Measurements from ENCODE around the gene SEMA4A.

GRCh38 chr1:156149374-156150332, 3.7 kb upstream of the SEMA4A start:
- TF ChIP-seq CTCF (IDR thresholded peaks at IDR 0.05): no peak
- no peak for TF ChIP-seq POLR2A (IDR thresholded peaks at IDR 0.05)

All from body of pancreas (tissue), 4 donors.